HFF-Myc (cell line): ENCODE data around the gene SYT7.

Experiments used
- DNase-seq: peaks from one replicate; pipeline ENCODE4 v3.0.0-alpha.2; 2011; ENCODE audit warnings: low read depth; ENCODE audit errors: extremely low read depth
- H3K4me3 ChIP-seq: replicated peaks from 2 replicates; pipeline ENCODE4 v1.5.1; 2011; ENCODE audit warnings: low read depth, mild to moderate bottlenecking, control low read depth, low read length
- CTCF ChIP-seq: IDR thresholded peaks from 2 replicates; pipeline ENCODE4 v1.5.1; 2012; ENCODE audit warnings: mild to moderate bottlenecking, low read depth, low read length, control low read depth; ENCODE audit errors: missing control alignments

SYT7 gene

GRCh38 chr11:61550665-61551227 is 30.1 kb downstream of the SYT7 start:
- no peak for DNase-seq
- no peak for TF ChIP-seq CTCF
- H3K4me3 ChIP-seq: no peak overlapping the region

GRCh38 chr11:61549662-61550568 is 31.0 kb downstream of the SYT7 start:
- no peak for DNase-seq
- TF ChIP-seq CTCF: no peak
- no peak overlapping the region for H3K4me3 ChIP-seq

GRCh38 chr11:61549177-61549576 is 31.7 kb downstream of the SYT7 start:
- H3K4me3 ChIP-seq: no peak overlapping the region
- no peak for DNase-seq
- TF ChIP-seq CTCF: no peak

GRCh38 chr11:61547246-61547645 is 33.6 kb downstream of the SYT7 start:
- no peak for DNase-seq
- H3K4me3 ChIP-seq: no peak overlapping the region
- no peak for TF ChIP-seq CTCF

GRCh38 chr11:61546663-61547062 is 34.2 kb downstream of the SYT7 start:
- no peak overlapping the region for H3K4me3 ChIP-seq
- TF ChIP-seq CTCF: no peak
- DNase-seq: no peak

- TF ChIP-seq CTCF: no peak
These were observed 35.0 kb downstream of the SYT7 start for GRCh38 chr11:61545921-61546320.

More at GRCh38 chr11:61545921-61546320, 35.0 kb downstream of the SYT7 start:
- no peak overlapping the region for H3K4me3 ChIP-seq
- DNase-seq: no peak
